22Rv1 (cell line): ENCODE data around the gene ALDH3A2.

ENCODE experiments used
- ZFX ChIP-seq: fragments of 450-650 bp; IDR thresholded peaks from 2 replicates; pipeline ENCODE4 v1.6.1; 2017; ENCODE audit warnings: antibody characterized with exemption, borderline replicate concordance
- TF ChIP-seq, protein P1 (sequence below): fragments of 450-650 bp; IDR thresholded peaks from 2 replicates; pipeline ENCODE4 v1.5.1; 2017; ENCODE audit warnings: mild to moderate bottlenecking

DNA sequence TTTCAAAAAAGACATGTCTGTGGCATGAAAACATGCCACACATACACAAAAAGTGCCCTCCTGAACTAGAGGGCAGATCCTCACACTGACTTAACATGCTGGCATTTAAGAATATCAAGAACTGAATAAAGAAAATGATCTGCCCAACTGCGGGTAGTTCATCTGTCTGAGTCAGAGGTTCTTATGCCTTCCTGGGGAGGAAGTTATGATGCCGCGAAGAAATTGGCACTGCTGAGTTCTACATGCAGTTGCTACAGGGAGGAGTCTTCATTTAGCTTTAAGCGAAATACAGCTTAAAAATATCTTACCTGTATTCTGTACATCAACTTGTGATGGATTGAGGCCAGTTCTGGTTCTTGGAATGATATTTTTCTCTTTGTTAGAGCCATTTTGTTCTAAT lies 6.3 kb downstream of the ALDH3A2 start:
- TF ChIP-seq, protein P1, sequence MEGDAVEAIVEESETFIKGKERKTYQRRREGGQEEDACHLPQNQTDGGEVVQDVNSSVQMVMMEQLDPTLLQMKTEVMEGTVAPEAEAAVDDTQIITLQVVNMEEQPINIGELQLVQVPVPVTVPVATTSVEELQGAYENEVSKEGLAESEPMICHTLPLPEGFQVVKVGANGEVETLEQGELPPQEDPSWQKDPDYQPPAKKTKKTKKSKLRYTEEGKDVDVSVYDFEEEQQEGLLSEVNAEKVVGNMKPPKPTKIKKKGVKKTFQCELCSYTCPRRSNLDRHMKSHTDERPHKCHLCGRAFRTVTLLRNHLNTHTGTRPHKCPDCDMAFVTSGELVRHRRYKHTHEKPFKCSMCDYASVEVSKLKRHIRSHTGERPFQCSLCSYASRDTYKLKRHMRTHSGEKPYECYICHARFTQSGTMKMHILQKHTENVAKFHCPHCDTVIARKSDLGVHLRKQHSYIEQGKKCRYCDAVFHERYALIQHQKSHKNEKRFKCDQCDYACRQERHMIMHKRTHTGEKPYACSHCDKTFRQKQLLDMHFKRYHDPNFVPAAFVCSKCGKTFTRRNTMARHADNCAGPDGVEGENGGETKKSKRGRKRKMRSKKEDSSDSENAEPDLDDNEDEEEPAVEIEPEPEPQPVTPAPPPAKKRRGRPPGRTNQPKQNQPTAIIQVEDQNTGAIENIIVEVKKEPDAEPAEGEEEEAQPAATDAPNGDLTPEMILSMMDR = no peak
- no peak for TF ChIP-seq ZFX
